GM19438 (cell line): ENCODE data around the gene ETV6.

Source experiments
- ATAC-seq: cut with Tn5 transposase; IDR thresholded peaks from one replicate; pipeline ENCODE4 v1.9.1; 2021; ENCODE audit warnings: low read depth; ENCODE audit not compliant: unreplicated experiment

The ETV6 gene

DNA sequence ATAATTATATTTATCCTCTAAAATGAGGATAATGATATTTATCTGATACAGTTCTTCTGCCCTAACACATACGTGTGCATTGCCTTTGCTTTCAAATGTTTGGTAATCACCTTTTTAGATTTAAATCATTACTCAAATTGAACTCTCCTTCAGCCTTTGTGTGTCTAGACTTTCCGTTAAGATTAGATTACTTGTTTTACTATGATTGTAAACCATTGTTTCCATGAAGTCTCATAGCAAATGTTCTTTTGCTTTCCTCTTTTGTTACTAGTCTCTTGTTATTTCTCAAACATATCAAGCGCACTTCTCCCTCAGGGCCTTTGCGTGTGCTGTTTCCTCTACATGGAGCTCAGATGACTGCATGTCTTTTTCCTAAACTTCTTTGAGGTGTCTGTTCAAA, 63.7 kb downstream of the ETV6 start:
- no peak for ATAC-seq

DNA sequence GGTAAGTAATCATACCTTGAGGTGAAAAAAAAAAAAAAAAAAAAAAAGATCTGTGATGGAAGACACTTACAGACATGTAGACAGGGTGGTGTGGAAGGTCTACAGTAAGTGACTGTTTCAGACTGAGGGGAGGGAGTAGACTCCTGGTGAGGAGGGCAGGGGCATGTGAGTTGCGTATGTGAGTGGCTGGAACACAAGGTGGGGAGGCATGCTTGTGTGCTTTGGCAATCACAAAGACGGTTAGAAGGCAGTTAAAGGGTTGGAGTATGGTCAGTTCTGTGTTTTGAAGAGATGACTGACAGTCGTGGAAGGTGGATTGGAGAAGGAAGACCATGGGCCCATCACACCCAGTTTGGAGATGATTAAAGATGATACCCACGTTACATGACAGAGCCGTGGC, 65.2 kb downstream of the ETV6 start:
- no peak for ATAC-seq

DNA sequence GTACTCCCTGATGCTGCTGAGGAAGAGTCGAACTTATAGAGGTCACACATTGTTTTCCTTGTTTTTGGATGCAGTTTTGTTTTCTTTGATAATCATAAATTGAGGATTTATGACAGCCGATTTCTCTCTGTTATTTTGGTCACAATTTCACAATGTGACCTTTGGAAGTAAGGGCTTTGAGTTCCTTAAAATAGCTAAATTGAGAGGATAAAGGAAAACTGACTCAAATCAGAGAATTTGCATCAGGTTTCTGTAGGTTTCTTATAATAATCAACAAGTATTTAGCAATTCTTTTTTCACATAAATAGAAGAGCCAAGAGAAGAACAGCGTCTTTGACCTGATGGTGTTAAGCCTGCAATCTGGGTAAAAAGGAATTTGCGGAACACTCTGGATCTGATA, 66.1 kb downstream of the ETV6 start:
- no peak for ATAC-seq

DNA sequence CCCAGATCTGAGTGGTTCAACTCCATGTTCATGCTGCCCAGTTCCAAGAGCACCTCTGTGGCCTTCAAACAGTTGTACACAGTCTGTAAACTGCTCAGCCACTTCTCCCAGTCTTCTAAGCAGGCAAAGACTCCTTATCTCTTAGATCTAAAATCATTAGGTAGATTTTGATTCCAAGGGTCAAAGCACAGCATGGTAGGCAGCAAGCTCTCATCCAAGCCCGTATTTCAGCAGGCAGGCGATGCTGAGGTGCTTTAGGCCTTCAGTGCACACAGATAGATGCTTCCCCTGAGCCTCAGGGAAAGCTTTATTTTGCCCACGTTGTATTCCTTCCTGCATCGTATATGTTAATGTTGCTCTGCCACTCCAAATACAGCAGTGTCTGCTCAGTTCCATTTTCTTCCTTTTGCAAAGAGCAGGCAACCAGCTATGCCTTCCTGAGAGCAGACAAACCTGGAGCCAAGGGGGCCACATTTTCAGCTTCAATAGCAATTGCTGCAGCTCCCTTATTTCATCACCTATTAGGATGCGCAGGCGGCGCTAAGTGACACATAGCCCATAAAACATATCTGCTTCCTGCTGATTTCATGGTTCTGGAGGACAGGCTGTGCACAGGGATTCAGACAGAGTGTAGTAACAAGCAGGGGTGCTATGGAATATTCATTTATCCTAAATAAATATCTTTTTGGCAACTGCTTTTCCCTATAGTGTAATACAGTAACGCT, 67.5 kb downstream of the ETV6 start:
- no peak for ATAC-seq

DNA sequence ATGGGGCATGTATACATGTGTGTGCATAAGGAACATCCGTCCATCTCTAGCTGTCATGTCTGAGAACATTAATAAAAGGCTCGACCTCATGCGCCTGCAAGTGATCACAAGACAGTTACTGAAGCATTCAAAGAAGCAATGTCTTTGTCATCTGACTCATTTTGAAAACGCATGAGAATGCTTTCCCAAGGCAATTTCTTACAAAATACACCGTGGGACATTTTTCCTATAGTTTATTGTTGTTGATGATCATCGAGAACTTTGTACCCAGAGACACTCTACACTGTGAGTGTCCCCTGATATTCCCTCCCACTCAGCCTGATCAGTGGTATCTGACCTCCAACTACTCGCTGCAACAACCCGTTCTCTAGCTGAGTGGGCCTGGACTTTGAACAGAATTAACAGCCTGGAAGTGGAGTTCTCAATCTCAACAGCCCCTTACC, 68.1 kb downstream of the ETV6 start:
- ATAC-seq, result no peak

DNA sequence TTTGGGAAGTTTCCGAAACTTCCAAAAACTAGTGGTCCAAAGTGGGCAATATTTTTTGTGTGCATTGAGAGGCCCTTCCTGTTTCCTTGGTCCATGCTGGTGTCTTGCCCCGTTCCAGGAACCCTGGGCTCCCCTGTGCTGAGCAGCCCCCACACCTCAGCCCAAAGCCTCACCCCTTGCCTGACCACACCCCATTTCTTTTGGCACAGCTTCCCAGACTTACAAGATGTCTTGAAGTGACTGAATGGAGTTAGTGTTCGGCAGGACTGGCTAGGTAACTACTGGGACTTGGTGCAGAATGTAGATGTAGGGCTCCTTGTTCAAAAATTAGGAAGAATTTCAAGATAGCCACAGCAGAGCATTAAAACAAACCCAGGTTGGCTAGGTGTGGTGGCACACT, 68.6 kb downstream of the ETV6 start:
- ATAC-seq, result no peak

DNA sequence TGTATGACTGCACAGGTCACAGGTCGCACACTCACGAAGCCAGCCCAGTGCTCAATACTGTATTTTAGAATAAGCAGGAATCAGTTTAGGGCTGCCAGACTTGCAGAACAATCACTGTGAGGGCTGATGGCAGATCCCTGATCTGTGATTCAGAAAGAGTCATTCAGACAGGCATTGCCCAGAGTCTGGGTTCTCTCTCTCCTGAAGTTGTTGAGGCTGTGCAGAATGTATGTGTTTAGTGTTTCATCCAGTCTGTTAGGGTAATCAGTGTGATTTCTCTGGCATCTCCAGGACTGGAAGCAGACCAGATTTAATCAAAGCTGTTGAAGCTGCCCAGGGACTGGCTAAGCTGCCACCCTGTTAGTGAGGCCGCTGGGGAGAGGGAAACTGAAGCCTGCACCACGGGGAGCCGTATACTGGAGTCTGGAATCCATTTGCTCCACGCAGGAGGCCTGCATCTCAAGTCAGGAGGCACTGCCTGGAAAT, 69.3 kb downstream of the ETV6 start:
- no peak for ATAC-seq

DNA sequence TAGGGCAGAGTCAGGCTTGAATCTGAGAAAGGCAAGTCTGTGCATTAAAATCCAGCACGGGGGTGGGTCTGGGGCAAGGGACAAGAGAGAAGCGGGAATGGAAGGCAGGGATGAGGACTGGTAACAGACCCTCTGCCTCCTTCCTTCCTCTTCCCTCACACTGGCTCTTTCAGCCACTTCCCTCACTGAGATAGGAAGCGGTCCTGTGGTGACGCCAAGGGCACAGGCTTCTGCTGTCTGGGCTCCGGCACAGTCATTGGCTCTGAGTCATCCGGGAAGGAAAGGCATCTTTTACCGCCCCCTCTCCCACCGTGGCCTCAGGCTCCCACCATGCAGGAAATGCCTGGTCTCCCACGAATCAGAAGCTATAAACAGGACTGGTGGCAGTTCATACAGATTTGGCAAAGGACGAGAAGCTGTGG, 70.2 kb downstream of the ETV6 start:
- ATAC-seq, result no peak

DNA sequence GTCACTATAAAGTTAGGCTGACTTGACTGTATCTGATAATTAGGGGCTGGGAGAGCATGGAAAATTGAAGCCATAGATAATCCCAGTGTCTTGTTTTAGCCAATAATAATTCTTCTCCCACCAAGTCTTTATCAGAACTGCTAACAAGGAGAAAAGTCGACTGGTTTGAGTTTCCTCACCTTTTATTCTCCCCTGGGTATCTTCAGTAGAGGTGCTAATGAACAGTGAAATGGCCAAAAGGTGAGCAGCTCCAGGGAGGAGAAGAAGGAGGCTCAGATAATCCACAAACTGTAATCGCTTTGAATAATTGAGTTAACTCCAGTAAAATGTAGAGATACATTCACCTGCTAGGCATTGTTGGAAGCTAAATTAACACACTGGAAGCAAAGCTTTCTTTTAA, 72.6 kb downstream of the ETV6 start:
- ATAC-seq, result no peak

DNA sequence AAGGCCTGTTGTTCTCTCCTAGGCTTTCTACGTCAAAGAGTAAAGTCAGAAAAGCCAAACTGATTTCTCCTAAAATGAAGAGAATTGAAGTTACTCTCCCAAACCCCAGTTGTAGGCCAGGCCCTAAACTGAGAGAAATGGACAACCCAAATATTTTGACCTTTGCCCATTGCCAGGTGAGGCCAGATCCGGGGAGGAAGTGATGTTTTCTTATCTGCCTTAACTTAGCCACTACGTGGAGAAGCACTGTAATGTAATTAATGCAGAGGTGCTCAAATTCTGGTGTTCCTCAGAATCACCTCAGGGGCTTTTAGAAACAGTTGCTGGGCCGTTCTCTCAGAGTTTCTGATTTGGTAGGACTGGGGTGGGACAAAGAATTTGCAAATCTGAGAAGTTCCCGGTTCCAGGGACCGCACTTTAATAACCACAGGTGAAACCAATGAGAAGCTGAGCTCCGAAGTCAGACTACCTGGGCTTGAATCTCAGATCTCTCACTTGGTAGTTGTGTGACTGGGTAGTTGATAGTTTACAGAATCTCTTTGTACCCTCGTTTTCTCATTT, 73.2 kb downstream of the ETV6 start:
- ATAC-seq, result no peak

DNA sequence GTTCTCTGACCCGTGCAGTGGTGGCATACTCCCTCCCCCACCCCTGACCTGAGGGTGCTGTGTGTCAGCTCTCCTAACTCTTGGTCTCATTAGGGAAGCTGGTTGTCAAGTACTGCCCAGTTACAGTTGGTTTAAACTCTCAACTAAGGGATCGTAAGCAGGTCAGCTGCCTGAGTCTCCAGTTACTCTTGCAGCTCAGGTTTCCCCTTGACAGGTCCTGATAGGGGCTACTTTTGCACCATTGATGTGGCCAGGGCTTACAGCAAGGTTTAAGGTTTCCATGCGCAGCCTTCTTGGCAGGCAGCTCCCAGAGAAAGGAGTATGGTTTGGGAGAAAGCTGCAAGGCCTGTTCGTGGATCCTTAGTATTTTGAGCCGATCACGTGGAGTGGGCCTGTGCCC, 74.5 kb downstream of the ETV6 start:
- ATAC-seq, result no peak

DNA sequence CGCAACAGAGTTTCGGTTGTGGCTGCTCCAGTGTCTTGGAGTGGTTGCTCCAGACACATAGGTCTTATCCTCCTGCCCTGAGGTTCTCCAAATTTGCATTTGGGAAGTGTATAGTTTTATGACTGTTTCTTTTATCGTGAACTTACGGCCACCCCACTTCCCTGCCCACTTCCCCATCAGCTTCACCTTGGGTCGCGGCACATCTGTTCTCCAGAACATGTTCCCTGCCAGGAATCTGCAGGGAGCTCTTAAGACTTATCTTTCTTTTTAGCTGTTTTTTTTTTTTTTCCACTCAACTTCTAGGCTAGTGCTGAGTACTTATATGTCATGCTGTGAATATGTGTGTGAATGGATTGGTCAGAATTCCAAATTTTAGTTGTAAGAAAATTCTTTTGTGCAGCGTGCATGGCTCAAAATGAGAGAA, 75.4 kb downstream of the ETV6 start:
- no peak for ATAC-seq

DNA sequence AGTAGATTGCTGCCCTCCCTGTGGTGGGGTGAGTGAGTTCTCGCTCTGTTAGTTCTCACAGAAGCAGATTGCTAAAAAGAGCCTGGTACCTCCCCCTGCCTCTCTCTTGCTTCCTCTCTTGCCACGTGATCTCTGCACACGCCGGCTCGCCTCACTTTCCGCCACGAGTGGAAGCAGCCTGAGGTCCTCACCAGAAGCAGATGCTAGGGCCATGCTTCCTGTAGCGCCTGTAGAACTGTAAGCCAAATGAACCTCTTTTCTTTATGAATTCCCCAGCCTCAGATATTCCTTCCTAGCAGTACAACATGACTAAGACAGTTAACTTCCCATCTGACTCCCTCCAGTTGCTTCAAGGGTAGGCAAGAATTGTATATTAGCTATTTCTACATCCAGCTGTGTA, 76.2 kb downstream of the ETV6 start:
- ATAC-seq, result no peak

DNA sequence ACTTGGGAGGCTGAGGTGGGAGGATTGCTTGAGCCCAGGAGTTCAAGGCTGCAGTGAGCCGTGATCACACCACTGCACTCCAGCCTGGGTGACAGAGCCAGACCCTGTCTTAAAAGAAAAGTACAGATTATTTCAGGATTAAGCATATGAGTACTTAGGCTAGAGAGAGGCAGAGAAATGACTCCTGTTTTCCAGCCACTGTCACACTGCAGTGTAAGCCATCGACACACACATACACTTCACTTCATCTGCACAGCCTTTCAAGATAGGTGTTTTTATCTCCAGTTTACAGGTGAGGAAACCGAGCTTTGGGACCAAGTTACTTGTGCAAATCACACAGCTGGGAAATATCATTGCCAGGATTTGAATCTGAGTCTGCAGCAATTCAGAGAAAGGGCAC, 77.2 kb downstream of the ETV6 start:
- ATAC-seq, result no peak

DNA sequence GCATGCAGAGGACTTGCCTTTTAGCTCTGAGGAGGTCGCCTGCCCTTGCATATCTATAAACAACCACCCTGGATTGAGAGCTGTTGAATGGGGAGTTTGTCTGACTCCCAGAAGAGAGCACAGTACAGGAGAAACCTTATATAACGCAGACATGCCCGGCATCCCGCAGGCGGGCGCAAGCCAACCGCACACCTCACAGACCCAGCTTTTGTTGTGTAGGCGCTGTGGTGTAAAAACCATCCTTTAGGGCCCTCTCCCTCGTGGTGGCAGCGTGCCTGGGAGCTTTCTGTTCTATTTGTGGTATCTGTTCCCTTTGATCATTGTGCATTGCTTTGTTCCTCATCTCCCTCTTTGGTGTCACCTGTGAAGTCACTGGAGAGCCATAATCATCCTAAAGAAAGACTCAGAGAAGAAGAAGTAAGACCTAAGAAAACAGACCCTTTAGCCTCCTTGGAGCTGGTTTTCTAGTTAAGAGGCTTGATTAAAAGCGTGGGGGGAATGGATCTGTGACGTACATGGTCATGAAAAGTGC, 77.7 kb downstream of the ETV6 start:
- ATAC-seq, result no peak

DNA sequence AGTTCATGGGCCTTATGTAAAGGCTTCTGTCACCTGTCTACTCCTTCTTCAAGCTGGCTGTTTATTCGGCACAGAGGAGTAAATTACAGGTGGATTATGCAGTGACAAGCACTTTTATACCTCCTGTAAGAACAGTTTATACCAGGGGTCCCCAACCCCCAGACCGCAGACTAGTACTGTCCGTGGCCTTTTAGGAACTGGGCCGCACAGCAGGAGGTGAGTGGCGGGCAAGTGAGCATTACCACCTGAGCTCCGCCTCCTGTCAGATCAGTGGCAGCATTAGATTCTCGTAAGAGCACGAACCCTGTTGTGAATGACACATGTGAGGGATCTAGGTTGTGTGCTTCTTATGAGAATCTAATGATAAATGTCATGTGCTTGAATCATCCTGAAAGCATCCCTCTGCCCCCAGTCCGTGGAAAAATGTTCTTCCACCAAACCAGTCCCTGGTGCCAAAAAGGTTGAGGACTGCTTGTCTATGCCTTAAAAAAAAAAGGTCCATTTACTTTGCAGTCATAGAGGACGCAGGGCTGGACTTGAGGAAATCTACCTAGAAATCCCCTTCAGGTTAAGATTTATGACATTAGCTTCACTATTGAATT, 78.8 kb downstream of the ETV6 start:
- no peak for ATAC-seq

DNA sequence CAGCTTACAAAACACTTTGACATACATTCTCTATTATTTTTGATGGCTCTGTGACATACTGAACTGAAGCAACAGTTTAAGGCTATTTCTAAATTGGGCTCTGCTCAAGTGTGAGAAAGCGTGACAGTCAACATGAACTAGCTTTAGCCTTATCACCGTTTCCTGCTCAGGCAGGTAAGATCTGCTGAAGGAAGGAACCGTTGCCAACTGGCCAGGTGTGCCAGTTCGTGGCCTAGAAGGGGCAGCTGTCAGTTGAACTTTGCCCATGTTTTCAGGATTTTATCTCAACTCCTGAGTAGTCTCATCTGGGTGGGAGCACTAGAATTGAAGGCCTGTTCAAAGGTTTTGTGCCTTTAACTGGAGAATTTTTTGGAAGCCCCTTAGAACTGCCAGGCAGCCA, 79.5 kb downstream of the ETV6 start:
- no peak for ATAC-seq

DNA sequence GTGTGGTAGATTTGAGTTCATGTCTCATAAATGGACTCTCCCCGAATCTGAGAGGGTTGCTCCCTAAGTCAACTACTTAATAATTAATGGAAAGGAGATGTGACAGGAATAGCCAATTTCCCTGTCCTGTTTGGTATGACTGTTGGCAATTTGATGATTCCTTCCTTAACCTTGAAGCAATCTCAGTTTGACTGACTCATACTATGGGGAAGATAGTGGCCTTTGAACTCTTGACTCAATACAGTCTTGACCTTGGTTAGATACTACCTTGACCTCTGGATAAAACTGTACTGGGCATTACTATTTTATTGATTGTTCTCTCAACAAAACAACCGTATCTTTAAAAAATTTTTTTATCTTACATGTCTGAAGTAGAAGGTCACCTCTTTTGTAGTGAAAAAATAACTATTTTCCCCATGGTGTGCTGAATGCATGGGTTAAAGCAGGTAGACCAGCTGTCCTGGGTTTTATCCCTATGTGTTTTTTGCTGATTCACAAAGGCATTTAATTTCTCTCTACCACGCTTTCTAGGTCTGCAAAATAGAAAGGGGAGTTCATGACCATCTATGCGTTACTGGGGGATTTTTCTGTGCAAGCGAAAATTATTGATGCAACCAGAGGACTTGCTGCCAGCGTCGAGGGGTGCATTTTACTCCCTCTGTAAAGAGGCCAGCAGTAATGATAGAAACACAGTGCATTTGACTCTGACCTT, 80.1 kb downstream of the ETV6 start:
- no peak for ATAC-seq

DNA sequence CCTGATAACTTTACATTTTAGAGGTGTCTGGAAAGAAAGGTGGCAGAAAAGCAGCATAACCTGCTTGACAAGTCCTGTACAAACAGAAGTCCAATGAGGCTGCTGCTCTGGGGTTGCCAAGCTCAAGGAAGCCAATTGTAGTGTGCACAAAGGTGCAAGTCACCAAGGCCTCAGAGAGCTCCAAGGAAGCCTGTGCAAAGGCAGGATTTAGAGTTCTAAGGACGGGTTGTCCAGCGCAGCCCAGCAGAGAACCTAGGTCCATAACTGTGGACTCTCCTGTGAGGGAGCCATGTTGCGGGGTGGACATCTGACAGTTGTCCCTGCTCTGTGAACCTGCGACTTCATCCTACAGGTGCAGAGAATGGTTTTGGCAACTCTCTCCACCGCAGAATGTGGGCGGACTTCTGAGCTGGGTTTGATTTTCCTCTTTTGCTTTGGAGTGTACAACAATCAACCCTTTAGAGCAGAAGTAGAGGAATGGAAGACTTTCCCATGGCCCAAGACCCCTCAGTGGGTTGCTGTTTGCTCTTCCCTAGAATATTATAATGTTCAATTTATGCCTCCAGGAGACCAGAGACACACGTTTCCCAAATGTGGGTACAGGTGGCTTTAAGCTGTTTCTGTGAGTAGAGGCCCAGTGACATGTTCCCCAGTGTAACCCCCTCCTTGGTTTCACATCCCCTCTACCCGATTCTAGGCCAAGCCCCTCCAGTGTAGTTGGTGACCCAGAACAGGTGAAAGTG, 81.0 kb downstream of the ETV6 start:
- peak; percentile 49 for ATAC-seq

DNA sequence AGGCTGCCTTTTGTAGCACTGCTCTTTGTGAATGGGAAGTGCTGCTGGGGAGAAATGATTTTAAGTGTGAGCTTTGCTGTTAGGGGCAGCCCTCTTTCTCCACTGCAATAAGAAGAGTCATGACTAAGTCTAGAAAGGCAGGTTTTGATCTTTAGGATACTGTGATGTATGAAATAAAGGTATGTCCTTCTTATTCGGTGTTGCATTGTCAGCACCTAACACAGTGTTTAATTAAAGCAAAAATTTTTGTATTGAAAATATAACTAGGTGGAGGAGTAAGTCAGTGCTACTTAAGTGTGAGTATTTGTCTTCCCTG, 81.5 kb downstream of the ETV6 start:
- no peak for ATAC-seq

DNA sequence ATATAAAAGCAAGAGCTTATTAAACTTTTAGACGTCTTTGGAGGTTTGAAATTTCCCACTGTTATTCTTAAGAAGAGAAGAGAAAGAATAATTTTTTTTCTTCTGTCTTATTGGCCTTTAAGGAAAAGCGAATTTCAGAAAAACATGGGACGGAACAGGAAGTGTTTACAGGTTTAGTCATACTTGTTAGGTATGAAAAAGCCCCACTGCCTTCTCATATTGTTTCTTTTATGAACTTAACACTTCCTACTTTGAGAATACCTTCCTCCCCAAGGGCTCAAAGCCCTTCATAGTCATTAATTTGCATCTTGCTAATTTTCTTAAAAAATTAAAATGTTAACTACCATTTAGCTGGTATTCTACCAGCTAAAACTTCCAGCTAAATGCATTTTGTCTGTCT, 82.0 kb downstream of the ETV6 start:
- ATAC-seq, result no peak
